Right lobe of liver (tissue), 6 donors: ENCODE results near the gene ZMAT5. TPM values are rescaled to one million over a fixed set of nuclear protein-coding genes. Genes with fewer than 3 reads are reported as not detected.

Experiments used
- ATAC-seq, 4 donors: fragments of 200-7000 bp; cut with Tn5 transposase; one replicate each; pipeline ENCODE4 v1.9.1; 2020; ENCODE audit warnings: mild to moderate bottlenecking in 4 of 4, moderate library complexity in 4 of 4
- DNase-seq, 3 donors: peaks; one replicate each; pipeline ENCODE4 v3.0.0-alpha.2; 2020
- H3K27ac ChIP-seq, 3 donors: fragments of 200-600 bp; one replicate each; pipeline ENCODE4 v1.8.0; 2022
- H3K27me3 ChIP-seq, 2 donors: fragments of 200-600 bp; one replicate each; pipeline ENCODE4 v1.8.0; 2022
- H3K36me3 ChIP-seq, 4 donors: fragments of 200-600 bp; sonication (generic) in 1 of 4; one replicate each; pipeline versions ENCODE4 v1.5.1 to v1.8.0; 2017 to 2022; ENCODE audit warnings: control low read depth in 1 of 4
- H3K4me1 ChIP-seq, 4 donors: fragments of 200-600 bp; sonication (generic) in 1 of 4; one replicate each; pipeline versions ENCODE4 v1.5.1 to v1.8.0; 2017 to 2022; ENCODE audit warnings: control low read depth in 1 of 4
- H3K4me3 ChIP-seq, 3 donors: fragments of 200-600 bp; one replicate each; pipeline ENCODE4 v1.8.0; 2022
- H3K9me3 ChIP-seq, 4 donors: fragments of 200-600 bp; sonication (generic) in 1 of 4; one replicate each; pipeline versions ENCODE4 v1.5.1 to v1.8.0; 2017 to 2022; ENCODE audit warnings: control low read depth in 1 of 4
- CTCF ChIP-seq, 4 donors: fragments of 200-600 bp in 3 of 4; fragments of 450-650 bp in 1 of 4; IDR thresholded peaks; one replicate each; pipeline versions ENCODE4 v1.5.1 to v1.8.0; 2016 to 2022; ENCODE audit warnings: antibody characterized with exemption in 4 of 4, mild to moderate bottlenecking in 2 of 4
- POLR2A ChIP-seq: fragments of 450-650 bp; IDR thresholded peaks from one replicate; pipeline ENCODE4 v1.6.1; 2017; ENCODE audit warnings: antibody characterized with exemption, mild to moderate bottlenecking
- WGBS: methylation state at CpG from one replicate; pipeline ENCODE4 v1.1.6; 2018; ENCODE audit warnings: low coverage, low lambda C conversion rate; ENCODE audit not compliant: insufficient coverage; ENCODE audit errors: missing lambda C conversion rate; 5-methylcytosine and 5-hydroxymethylcytosine counted together
- intact Hi-C, 2 donors: fragments of 100-400 bp; cut with DNase I; formaldehyde crosslinking; loops; one replicate each; pipeline versions ENCODE4 v1.11.2 to v1.14.1; 2022
- total RNA-seq, 6 experiments: library from RNA; depleted of rRNA in 2 of 6; stranded (reverse); fragments of >200 nt in 2 of 6; fragmentation: NEBNext Ultra II Directional in 3 of 6; extraction: Animal tissue kit (Norgen Biotek cat#: 25700) in 3 of 6; gene quantifications; one replicate each; pipeline versions ENCODE4 v1.1.0 to v1.2.4, GENCODE V29; 2016 to 2023
- donor health status: DM: no; HTN: yes; CAD: no.
- donor health status: DM: no; HTN: no; CAD: no.
- donor health status: DM: no; HTN: no; CAD: no.
- donor health status: DM: no; HTN: yes; CAD: no.
- donor health status: DM: no; HTN: yes; CAD: no.

The ZMAT5 gene
- total RNA-seq, 6 experiments from 2014 or later = 8.9 to 20.5 (median 13.7) TPM

- Histone ChIP-seq H3K27me3 (no peaks in the 10 kb centered on the region), H3K27ac (no peak overlapping the region), H3K36me3 (no peaks in the 10 kb centered on the region), H3K4me3 (no peak overlapping the region), H3K4me1 (no peaks in the 10 kb centered on the region), H3K9me3 (no peaks in the 10 kb centered on the region)
- ATAC-seq = no peak
- no peak for TF ChIP-seq CTCF (IDR thresholded peaks at IDR 0.05)
- no peak for TF ChIP-seq POLR2A
- 50% methylated on average over 2 of the region's 20 CpGs for WGBS
- intact Hi-C loops = no loop called here
- DNase-seq = no peak
Observed at GRCh38 chr22:29729161-29729560, 37.6 kb downstream of the ZMAT5 start.

GRCh38 chr22:29727131-29727523, 39.7 kb downstream of the ZMAT5 start:
- no peaks in the 10 kb centered on the region for H3K4me1 ChIP-seq
- WGBS = 13% methylated on average over 6 of the region's 17 CpGs
- no peaks in the 10 kb centered on the region for H3K36me3 ChIP-seq
- no peak overlapping the region for H3K4me3 ChIP-seq
- H3K27me3 ChIP-seq = no peaks in the 10 kb centered on the region
- peak; percentile 51 to 64 (median 62) for ATAC-seq
- no peak for TF ChIP-seq POLR2A
- TF ChIP-seq CTCF (IDR thresholded peaks at IDR 0.05) = peak in 3 of 4 donors; percentile 40 to 51 (median 45)
- intact Hi-C loops = no loop called here
- no peaks in the 10 kb centered on the region for H3K9me3 ChIP-seq
- no peak overlapping the region for H3K27ac ChIP-seq
- peak in 2 of 3 donors; percentile 51 to 59 for DNase-seq

GRCh38 chr22:29726512-29727130, 40.2 kb downstream of the ZMAT5 start:
- ATAC-seq = no peak
- Histone ChIP-seq H3K27ac (no peak overlapping the region), H3K9me3 (no peaks in the 10 kb centered on the region), H3K36me3 (no peaks in the 10 kb centered on the region), H3K27me3 (no peaks in the 10 kb centered on the region), H3K4me3 (no peak overlapping the region), H3K4me1 (no peaks in the 10 kb centered on the region)
- intact Hi-C loops = no loop called here
- DNase-seq = no peak
- WGBS = 33% methylated on average over 10 of the region's 15 CpGs
- TF ChIP-seq CTCF (IDR thresholded peaks at IDR 0.05) (no peak), POLR2A (no peak)

- Histone ChIP-seq H3K4me3 (no peak overlapping the region), H3K27ac (no peak overlapping the region), H3K4me1 (no peaks in the 10 kb centered on the region), H3K36me3 (no peaks in the 10 kb centered on the region), H3K27me3 (no peaks in the 10 kb centered on the region), H3K9me3 (no peaks in the 10 kb centered on the region)
- no peak for TF ChIP-seq POLR2A
- no peak for TF ChIP-seq CTCF (IDR thresholded peaks at IDR 0.05)
- no CpG with 5 or more reads among the region's 7 CpGs for WGBS
- intact Hi-C loops = no loop called here
- no peak for ATAC-seq
- no peak for DNase-seq
Observed at GRCh38 chr22:29726106-29726505, 40.7 kb downstream of the ZMAT5 start.
